Tibial nerve (tissue), 4 donors: Measurements from ENCODE around the gene MDGA2. TPM values are rescaled to one million over a fixed set of nuclear protein-coding genes. Genes with fewer than 3 reads are reported as not detected.

Experiments
- DNase-seq, 2 donors: peaks; one replicate each; pipeline ENCODE4 v3.0.0-alpha.2; 2019; ENCODE audit warnings: low spot score in 2 of 2
- H3K27ac ChIP-seq, 4 donors: fragments of 200-600 bp; sonication (generic) in 3 of 4; one replicate each; pipeline ENCODE4 v1.5.1; 2017 to 2019; ENCODE audit warnings: mild to moderate bottlenecking in 1 of 4
- H3K27me3 ChIP-seq, 2 donors: fragments of 200-600 bp; sonication (generic) in 1 of 2; one replicate each; pipeline versions ENCODE4 v1.5.1 to v1.6.0; 2017 to 2019
- H3K36me3 ChIP-seq, 3 donors: fragments of 200-600 bp; sonication (generic); one replicate each; pipeline ENCODE4 v1.5.1; 2018 to 2019
- H3K4me1 ChIP-seq, 4 donors: fragments of 200-600 bp; sonication (generic) in 3 of 4; one replicate each; pipeline ENCODE4 v1.5.1; 2017 to 2019
- H3K4me3 ChIP-seq, 4 donors: fragments of 200-600 bp; sonication (generic) in 3 of 4; one replicate each; pipeline ENCODE4 v1.5.1; 2017 to 2019; ENCODE audit warnings: mild to moderate bottlenecking in 1 of 4, moderate library complexity in 1 of 4
- H3K9me3 ChIP-seq, 4 donors: fragments of 200-600 bp; sonication (generic) in 3 of 4; one replicate each; pipeline ENCODE4 v1.5.1; 2017 to 2019
- EP300 ChIP-seq, 2 donors: sonication (generic); formaldehyde crosslinking; IDR thresholded peaks; one replicate each; pipeline ENCODE4 v1.6.1; 2017; ENCODE audit warnings: antibody characterized with exemption in 2 of 2, mild to moderate bottlenecking in 1 of 2
- POLR2A ChIP-seq, 2 donors: fragments of 450-650 bp; IDR thresholded peaks; one replicate each; pipeline ENCODE4 v1.6.1; 2017; ENCODE audit warnings: antibody characterized with exemption in 2 of 2, mild to moderate bottlenecking in 2 of 2, moderate library complexity in 2 of 2
- WGBS, 2 donors: methylation state at CpG; one replicate each; pipeline ENCODE4 v1.1.5; 2018; 5-methylcytosine and 5-hydroxymethylcytosine counted together
- total RNA-seq, 4 donors: library from RNA; depleted of rRNA; stranded (reverse); fragments of >200 nt; gene quantifications; one replicate each; pipeline ENCODE4 v1.1.0, GENCODE V29; 2016
- TF ChIP-seq, protein P1 (sequence below), 5 experiments: fragments of 200-600 bp in 3 of 5; fragments of 450-650 bp in 2 of 5; sonication (generic) in 3 of 5; IDR thresholded peaks; one replicate each; pipeline ENCODE4 v1.5.1; 2016 to 2019; ENCODE audit warnings: antibody characterized with exemption in 5 of 5, mild to moderate bottlenecking in 3 of 5, moderate library complexity in 2 of 5

Gene MDGA2
- under 1 TPM in 1 of 4 donors, not detected in 3; under 0.01 TPM for total RNA-seq

DNA sequence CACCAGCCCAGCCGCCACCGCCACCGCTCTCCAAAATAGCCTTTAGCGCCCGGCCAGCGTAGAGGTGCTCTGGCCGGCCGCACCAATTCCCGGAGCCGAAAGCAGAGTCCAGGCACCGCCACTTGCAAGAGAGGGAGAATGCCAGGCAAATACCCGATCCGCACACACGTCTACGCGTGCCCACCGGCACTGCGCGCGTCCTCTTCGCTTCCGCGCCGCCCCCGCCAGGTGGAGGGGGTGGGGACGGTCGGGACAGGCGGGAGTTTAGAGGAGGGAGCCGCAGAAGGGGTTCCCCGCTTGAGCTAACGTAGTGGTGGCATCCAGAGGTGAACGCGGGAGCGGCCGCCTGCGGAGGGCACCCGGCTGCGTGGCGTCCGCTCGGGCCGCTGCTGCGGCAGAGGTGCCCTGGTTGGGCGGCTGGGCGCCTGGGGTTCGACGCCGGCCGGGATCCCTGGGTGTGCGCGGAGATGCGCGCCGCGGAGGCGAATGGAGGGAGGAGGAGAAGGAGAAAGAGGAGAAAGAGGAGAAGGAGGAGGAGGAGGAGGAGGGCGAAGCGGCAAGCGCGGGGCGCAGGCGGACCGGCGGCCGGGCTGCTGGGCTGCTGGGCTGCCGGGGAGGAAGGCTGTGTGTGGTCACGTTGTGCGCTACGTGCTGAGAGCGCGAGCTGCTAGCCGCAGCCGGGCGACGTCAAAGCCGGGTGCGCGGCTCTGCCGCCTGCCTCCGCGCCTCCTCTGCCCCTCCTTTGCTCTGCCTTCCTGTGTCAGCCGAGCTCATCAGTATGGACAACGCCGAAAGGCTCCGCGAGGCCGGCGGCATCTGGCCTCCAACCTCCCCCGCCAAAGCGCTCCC is at the start of gene MDGA2:
Gene MDGA2 (minus strand): TSS at position 140 of the 849 bp plus-strand sequence.
- no peak for DNase-seq
- Histone ChIP-seq H3K9me3 (no peaks in the 10 kb centered on the region), H3K27me3 (peaks cover 0 to 51% of the 10 kb centered on the region in 2 donors), H3K4me3 (peak within 1 kb of the TSS; percentile 9 to 43 (median 24)), H3K4me1 (peaks cover 0 to 28% (median 0%) of the 10 kb centered on the region in 4 donors), H3K27ac (no peak within 1 kb of the TSS), H3K36me3 (no peaks in the 10 kb centered on the region)
- WGBS, 2 donors = 1% methylated on average over 80 to 87 of the region's 90 CpGs
- TF ChIP-seq, protein P1, sequence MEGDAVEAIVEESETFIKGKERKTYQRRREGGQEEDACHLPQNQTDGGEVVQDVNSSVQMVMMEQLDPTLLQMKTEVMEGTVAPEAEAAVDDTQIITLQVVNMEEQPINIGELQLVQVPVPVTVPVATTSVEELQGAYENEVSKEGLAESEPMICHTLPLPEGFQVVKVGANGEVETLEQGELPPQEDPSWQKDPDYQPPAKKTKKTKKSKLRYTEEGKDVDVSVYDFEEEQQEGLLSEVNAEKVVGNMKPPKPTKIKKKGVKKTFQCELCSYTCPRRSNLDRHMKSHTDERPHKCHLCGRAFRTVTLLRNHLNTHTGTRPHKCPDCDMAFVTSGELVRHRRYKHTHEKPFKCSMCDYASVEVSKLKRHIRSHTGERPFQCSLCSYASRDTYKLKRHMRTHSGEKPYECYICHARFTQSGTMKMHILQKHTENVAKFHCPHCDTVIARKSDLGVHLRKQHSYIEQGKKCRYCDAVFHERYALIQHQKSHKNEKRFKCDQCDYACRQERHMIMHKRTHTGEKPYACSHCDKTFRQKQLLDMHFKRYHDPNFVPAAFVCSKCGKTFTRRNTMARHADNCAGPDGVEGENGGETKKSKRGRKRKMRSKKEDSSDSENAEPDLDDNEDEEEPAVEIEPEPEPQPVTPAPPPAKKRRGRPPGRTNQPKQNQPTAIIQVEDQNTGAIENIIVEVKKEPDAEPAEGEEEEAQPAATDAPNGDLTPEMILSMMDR (IDR thresholded peaks at IDR 0.05) = no peak
- TF ChIP-seq EP300 (IDR thresholded peaks at IDR 0.05) (no peak), POLR2A (IDR thresholded peaks at IDR 0.05) (no peak)

DNA sequence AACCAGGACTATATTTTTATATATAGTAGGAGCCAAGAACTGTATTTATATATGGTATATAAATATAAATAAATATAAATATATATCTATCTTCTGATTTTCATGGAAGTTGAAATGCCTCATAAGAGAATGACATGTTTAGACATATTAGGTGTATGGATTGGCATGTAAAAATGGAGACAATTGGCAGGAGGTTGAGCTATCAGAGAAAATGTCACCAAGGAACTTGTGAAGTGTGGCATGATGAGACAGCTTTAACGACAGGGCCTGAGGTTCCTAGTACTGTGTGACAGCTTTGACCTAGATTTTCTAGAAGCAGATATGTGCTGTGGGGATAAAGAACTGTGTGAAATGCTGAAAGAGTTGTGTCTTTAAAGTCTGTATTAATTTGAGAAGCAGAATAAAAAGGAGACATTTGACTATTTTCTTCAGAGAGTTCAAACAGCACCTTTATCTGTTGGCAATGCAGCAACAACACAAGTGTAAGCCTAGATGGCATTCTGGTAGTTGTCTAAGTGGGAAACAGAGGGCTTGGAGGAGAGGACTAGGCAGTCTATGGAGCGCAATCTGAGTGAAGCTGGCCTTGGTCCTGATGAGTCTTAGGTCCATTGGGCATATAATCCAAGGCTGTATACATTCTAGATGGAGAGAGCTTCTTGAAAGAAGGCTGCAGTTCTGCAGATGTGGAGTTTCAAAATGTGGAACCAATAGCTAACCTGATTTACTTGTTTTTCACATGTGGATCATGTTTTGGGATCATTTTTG is 47.7 kb upstream of the MDGA2 start:
- no peaks in the 10 kb centered on the region for H3K4me1 ChIP-seq
- no peak overlapping the region for H3K4me3 ChIP-seq
- TF ChIP-seq, protein P1 (IDR thresholded peaks at IDR 0.05) = no peak
- no peak for TF ChIP-seq EP300 (IDR thresholded peaks at IDR 0.05)
- no peak for TF ChIP-seq POLR2A (IDR thresholded peaks at IDR 0.05)
- no peaks in the 10 kb centered on the region for H3K9me3 ChIP-seq
- DNase-seq = no peak
- no peaks in the 10 kb centered on the region for H3K27me3 ChIP-seq
- H3K36me3 ChIP-seq = no peaks in the 10 kb centered on the region
- no peak overlapping the region for H3K27ac ChIP-seq
- WGBS, 2 donors = 88 to 89% methylated on average over 2 of the region's 2 CpGs

- no peak overlapping the region for H3K27ac ChIP-seq
- DNase-seq = no peak
- no peaks in the 10 kb centered on the region for H3K4me1 ChIP-seq
- TF ChIP-seq POLR2A (IDR thresholded peaks at IDR 0.05) = no peak
- TF ChIP-seq, protein P1 (IDR thresholded peaks at IDR 0.05) = no peak
- no peak for TF ChIP-seq EP300 (IDR thresholded peaks at IDR 0.05)
- no peaks in the 10 kb centered on the region for H3K36me3 ChIP-seq
- peaks cover 0 to 5% (median 0%) of the 10 kb centered on the region in 4 donors for H3K9me3 ChIP-seq
- 86 to 90% methylated on average over 4 of the region's 4 CpGs for WGBS, 2 donors
- no peaks in the 10 kb centered on the region for H3K27me3 ChIP-seq
- H3K4me3 ChIP-seq = no peak overlapping the region
These were observed 44.9 kb upstream of the MDGA2 start for GRCh38 chr14:47720281-47720680.

DNA sequence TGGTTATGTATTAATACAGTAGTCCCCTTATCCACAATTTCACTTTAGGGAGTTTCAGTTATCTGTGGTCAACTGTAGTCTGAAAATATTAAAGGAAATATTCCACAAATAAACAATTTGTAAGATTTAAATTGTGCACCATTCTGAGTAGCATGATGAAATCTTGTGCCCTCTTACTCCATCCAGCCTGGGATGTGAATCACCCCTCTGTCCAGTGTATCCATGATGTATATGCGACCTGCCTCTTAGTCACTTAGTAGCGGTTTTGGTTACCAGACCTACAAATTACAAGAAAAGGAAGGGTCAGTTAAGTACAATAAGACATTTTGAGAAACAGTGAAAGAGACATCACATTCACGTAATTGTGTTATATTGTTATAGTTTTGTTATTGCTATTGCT is 39.9 kb upstream of the MDGA2 start:
- DNase-seq = no peak
- Histone ChIP-seq H3K4me3 (no peak overlapping the region), H3K27ac (no peak overlapping the region), H3K9me3 (peaks cover 0 to 5% (median 0%) of the 10 kb centered on the region in 4 donors), H3K36me3 (no peaks in the 10 kb centered on the region), H3K4me1 (no peaks in the 10 kb centered on the region), H3K27me3 (no peaks in the 10 kb centered on the region)
- TF ChIP-seq POLR2A (IDR thresholded peaks at IDR 0.05) (no peak), EP300 (IDR thresholded peaks at IDR 0.05) (no peak)
- TF ChIP-seq, protein P1 (IDR thresholded peaks at IDR 0.05) = no peak
- 73 to 79% methylated on average over 3 of the region's 3 CpGs for WGBS, 2 donors

GRCh38 chr14:47710581-47710980 is 35.2 kb upstream of the MDGA2 start:
- DNase-seq = no peak
- Histone ChIP-seq H3K9me3 (no peaks in the 10 kb centered on the region), H3K27ac (no peak overlapping the region), H3K36me3 (no peaks in the 10 kb centered on the region), H3K27me3 (no peaks in the 10 kb centered on the region), H3K4me3 (no peak overlapping the region), H3K4me1 (no peaks in the 10 kb centered on the region)
- TF ChIP-seq EP300 (IDR thresholded peaks at IDR 0.05) = no peak
- TF ChIP-seq POLR2A (IDR thresholded peaks at IDR 0.05) = no peak
- TF ChIP-seq, protein P1 (IDR thresholded peaks at IDR 0.05) = no peak
- 86 to 92% methylated on average over 2 of the region's 2 CpGs for WGBS, 2 donors
